H1 (cell line): ENCODE results near the gene MSANTD4. TPM values are rescaled to one million over a fixed set of nuclear protein-coding genes. Genes with fewer than 3 reads are reported as not detected.

ENCODE experiments used
- BACH1 ChIP-seq: IDR thresholded peaks from 2 replicates; pipeline ENCODE4 v1.6.1; 2012; ENCODE audit warnings: low read length, improper control_type of control experiment
- CBX8 ChIP-seq: fragments of 300-800, 300-1000 bp; sonication (generic); IDR thresholded peaks from 2 replicates; pipeline ENCODE4 v1.7.1; 2016; ENCODE audit warnings: low read depth, low read length, borderline replicate concordance
- CEBPB ChIP-seq: IDR thresholded peaks from 2 replicates; pipeline ENCODE4 v1.6.1; 2012; ENCODE audit warnings: low read depth, low read length
- NANOG ChIP-seq: IDR thresholded peaks from 2 replicates; pipeline ENCODE4 v1.6.1; 2011; ENCODE audit warnings: low read length, low read depth, mild to moderate bottlenecking, inconsistent platforms; ENCODE audit not compliant: insufficient read depth, poor library complexity, severe bottlenecking
- polyA plus RNA-seq, 7 experiments: library from polyadenylated mRNA; depleted of rRNA in 3 of 7; stranded (reverse) in 5 of 7; unstranded in 2 of 7; fragments of >200 nt in 5 of 7; fragments of 200-250 nt in 2 of 7; gene quantifications; 1 replicate in 5 of 7; 2 replicates in 1 of 7; 4 replicates in 1 of 7; pipeline versions ENCODE4 v1.2.1 to v1.2.3, GENCODE V29; 2011 to 2013; ENCODE audit warnings: missing spikeins in 2 of 7, mixed read lengths in 2 of 7
- total RNA-seq: library from RNA; stranded (reverse); fragmentation: NEBNext Ultra II Directional; extraction: Animal tissue kit (Norgen Biotek cat#: 25700); gene quantifications from 2 replicates; pipeline ENCODE4 v1.2.1, GENCODE V29; 2021

The MSANTD4 gene
- total and polyA plus RNA-seq, 2 of the 8 experiments (the other 6 are each of a cell fraction or from before 2014, with no cell fraction given), result 5.1 to 21.9 TPM

GRCh38 chr11:105979997-105980703 lies 41.9 kb downstream of the MSANTD4 start (continued):
- TF ChIP-seq CBX8 (no peak), NANOG (no peak), BACH1 (no peak), CEBPB (no peak)
